Stomach (tissue), 4 donors: ENCODE results near the gene SH3YL1.

Source experiments
- EP300 ChIP-seq: sonication (generic); formaldehyde crosslinking; IDR thresholded peaks from one replicate; pipeline ENCODE4 v1.6.1; 2017; ENCODE audit warnings: antibody characterized with exemption
- POLR2A ChIP-seq, 4 donors: fragments of 450-650 bp; IDR thresholded peaks; one replicate each; pipeline ENCODE4 v1.6.1; 2016; ENCODE audit warnings: antibody characterized with exemption in 4 of 4, control low read depth in 2 of 4, mild to moderate bottlenecking in 1 of 4, moderate library complexity in 1 of 4
- POLR2AphosphoS5 ChIP-seq, 3 donors: sonication (generic); formaldehyde crosslinking; IDR thresholded peaks; one replicate each; pipeline ENCODE4 v1.6.1; 2016; ENCODE audit warnings: antibody characterized with exemption in 3 of 3
- TF ChIP-seq, protein P1 (sequence below), 7 experiments: fragments of 450-650 bp in 4 of 7; fragments of 200-600 bp in 3 of 7; sonication (generic) in 3 of 7; IDR thresholded peaks; one replicate each; pipeline ENCODE4 v1.5.1; 2016 to 2019; ENCODE audit warnings: antibody characterized with exemption in 7 of 7, control low read depth in 2 of 7, mild to moderate bottlenecking in 1 of 7

DNA sequence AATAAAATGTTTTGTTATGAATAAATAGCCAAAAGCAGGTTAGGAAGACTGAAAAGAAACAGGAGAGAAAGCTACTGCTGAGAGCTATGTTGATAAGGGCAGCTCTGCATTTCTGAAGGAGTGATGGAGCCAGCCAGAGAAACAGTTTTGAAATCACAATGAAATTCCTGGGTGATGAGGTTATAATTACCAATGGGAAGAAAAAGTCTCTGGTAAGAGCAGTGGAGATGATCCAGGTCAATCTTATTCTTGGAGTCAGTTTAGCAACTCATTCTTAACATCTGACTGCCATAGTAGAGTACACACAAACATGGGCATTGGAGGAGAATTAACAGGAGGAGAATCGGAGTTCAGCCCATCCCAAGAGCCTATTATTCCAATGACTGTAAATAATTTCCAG, 21.7 kb upstream of the SH3YL1 start:
- TF ChIP-seq POLR2AphosphoS5 (IDR thresholded peaks at IDR 0.05) (no peak), POLR2A (IDR thresholded peaks at IDR 0.05) (no peak), EP300 (no peak)
- TF ChIP-seq, protein P1, sequence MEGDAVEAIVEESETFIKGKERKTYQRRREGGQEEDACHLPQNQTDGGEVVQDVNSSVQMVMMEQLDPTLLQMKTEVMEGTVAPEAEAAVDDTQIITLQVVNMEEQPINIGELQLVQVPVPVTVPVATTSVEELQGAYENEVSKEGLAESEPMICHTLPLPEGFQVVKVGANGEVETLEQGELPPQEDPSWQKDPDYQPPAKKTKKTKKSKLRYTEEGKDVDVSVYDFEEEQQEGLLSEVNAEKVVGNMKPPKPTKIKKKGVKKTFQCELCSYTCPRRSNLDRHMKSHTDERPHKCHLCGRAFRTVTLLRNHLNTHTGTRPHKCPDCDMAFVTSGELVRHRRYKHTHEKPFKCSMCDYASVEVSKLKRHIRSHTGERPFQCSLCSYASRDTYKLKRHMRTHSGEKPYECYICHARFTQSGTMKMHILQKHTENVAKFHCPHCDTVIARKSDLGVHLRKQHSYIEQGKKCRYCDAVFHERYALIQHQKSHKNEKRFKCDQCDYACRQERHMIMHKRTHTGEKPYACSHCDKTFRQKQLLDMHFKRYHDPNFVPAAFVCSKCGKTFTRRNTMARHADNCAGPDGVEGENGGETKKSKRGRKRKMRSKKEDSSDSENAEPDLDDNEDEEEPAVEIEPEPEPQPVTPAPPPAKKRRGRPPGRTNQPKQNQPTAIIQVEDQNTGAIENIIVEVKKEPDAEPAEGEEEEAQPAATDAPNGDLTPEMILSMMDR (IDR thresholded peaks at IDR 0.05), result no peak
